ENCODE results near the gene ACAD9. TPM values are rescaled to one million over a fixed set of nuclear protein-coding genes. Genes with fewer than 3 reads are reported as not detected.

ACAD9 gene
- polyA plus RNA-seq, 1 of the 3 experiments (the other 2 are of a cell fraction), result 41.9 TPM

Small RNAs within 50 kb of the gene (small RNA-seq; reads per million reads assigned to genes)
- gene AC112484.4, result 0 reads per million in 7 experiments

Other genes starting within 250 kb of the ACAD9 start
- 162 and 183 TPM in 2 replicates for gene RPN1, start 228.8 kb upstream of the ACAD9 start, polyA plus RNA-seq (2012; rRNA removed)
- gene RAB7A, start 153.4 kb upstream of the ACAD9 start, polyA plus RNA-seq (2012; rRNA removed), result 271 and 329 TPM in 2 replicates
- not detected in 2 replicates for gene CFAP92, start 114.5 kb downstream of the ACAD9 start, polyA plus RNA-seq (2012; rRNA removed)
- gene EFCC1, start 121.7 kb downstream of the ACAD9 start, polyA plus RNA-seq (2012; rRNA removed), result not detected in 2 replicates
- not detected in 2 replicates for gene GP9, start 181.2 kb downstream of the ACAD9 start, polyA plus RNA-seq (2012; rRNA removed)
- gene RAB43, start 242.2 kb downstream of the ACAD9 start, polyA plus RNA-seq (2012; rRNA removed), result 8.9 and 9.5 TPM in 2 replicates

All from SK-N-SH (cell line).